ENCODE measurements around the gene DAND5.

Gene DAND5

DNA sequence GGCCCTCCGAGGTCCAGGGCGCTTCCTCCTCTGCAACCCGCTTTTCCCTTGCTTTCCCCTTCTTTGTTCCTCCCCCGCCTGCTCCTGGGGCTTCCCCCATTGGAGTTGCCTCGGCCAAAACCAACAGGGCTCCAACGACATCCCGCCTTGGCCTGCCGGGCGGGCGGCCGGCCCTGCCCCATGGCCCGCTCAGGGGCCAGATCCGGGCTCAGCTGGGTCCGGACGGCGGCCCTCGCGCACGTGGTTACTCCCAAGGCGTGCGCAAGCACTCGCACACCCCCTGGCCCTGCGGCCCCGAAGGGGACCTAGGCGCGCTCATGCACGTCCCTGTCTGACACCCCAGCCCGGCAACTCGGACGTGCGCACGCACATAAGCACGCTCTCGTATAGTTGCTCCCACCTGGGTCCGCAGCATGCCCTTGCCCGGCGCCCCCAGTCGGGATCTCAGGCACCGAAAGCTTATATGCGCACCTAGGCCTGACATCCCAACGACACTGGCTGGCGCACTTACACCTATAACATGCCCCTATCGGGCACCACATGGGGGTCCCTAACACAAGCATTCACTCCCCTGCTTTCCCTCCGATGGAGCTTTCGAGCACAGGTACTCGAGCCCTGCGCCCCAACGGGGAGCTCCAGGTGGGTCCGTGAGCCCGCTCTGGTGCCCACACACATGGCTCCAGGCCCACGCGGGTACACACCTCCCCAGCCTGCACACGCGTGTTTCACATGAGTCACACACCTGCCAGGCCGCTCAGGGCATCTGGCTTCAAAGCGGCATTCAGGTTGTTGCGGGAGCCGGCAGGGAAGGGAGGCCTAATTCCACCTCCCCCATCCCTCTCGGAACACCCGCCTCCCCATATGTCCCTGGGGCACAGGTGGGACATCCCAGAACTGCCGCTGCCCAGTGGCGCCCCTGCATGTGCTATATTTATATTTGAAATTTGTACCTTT lies 40.9 kb downstream of the DAND5 start:
- no peak for DNase-seq (ENCODE audit: low spot score)

DNA sequence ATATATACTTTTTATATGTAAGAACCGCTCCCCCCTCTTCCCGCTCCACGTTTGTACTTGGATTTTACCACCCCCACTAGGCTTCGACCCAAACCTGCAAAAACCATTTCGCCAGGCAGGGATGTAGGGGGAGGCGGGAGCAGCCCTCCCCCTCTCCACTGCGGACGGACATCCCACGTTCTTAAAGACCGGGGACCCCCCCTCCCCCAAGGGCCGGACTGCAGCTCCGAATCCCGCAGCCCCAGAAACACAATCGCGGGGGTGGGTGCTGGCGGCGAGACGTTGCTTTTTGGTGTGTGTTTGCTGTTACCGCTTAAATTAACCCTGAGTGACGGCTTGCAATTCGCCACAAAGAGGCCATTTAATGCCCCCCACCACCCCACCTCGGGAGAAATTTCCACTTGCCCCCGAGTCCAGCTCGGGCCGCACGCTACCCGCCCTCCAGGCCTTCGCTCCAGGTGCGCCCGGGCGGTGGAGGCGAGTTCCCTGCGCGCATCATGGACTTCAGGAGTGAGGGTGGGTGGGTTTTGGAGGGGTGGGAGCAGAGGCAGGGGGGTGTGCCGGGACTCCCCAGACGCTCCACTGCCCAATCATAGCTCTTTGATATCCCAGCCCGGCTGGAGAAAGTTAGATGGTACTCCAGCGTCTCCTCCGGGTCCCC lies 41.7 kb downstream of the DAND5 start:
- no peak for DNase-seq (ENCODE audit: low spot score)

DNA sequence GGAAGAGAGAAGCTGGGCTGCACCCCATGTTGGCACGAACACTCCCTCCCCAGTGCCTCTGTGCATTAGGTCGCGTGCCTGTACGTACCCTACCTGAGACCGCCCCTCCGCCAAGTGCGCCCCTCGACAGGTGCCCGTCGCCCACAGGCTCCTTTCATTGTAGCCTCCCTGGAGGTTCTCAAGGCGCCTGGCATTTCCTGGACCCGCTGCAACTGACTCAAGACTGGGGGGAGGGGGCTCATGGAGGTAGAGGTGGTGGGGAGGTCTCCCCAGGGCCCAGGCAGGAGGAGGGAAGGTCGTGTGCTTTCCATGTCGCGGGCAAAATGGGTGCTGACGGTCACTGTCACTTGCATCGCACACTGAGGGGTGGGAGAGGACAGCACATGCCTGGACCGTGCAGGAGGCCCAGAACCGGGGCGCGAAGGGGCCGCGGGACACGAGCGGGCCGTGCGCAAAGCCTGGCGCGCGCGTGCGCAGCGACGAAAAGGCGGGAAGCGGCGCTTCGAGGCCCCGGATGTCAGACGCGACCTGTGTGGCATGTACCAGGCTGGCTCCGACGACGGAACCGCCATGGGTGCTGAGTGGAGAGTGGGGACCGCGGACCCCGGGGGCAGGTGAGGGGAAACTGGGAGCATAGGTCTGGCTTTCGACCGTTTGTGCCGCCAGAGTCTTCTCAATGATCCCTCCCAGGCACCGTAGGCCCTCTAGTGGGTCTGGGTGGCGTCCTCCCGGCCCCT lies 42.4 kb downstream of the DAND5 start:
- no peak for DNase-seq (ENCODE audit: low spot score)

GRCh38 chr19:13012390-13012689 lies 43.0 kb downstream of the DAND5 start:
- DNase-seq (ENCODE audit: low spot score) = no peak

GRCh38 chr19:13012690-13013608 lies 43.6 kb downstream of the DAND5 start:
- DNase-seq (ENCODE audit: low spot score) = peak; percentile 76

DNA sequence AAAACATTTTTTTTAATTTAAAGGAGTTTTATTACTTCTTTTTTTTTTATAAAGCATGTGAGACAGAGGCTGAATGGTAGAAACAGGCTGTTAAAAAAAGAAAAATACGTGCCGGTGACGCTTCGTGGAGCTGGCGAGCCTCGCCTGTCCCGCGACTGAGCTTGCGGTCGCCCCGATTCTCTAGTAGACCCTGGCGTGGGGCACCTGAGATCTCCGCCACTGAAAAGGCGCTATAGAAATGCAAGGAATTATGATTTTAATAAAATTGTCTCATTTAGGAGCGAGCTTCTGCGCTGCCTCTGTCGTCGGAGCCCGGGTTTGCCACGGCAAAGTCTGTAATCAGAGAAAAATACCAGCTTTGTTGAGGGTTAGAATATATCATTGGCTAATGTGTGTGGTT lies 44.3 kb downstream of the DAND5 start:
- no peak for DNase-seq (ENCODE audit: low spot score)

DNA sequence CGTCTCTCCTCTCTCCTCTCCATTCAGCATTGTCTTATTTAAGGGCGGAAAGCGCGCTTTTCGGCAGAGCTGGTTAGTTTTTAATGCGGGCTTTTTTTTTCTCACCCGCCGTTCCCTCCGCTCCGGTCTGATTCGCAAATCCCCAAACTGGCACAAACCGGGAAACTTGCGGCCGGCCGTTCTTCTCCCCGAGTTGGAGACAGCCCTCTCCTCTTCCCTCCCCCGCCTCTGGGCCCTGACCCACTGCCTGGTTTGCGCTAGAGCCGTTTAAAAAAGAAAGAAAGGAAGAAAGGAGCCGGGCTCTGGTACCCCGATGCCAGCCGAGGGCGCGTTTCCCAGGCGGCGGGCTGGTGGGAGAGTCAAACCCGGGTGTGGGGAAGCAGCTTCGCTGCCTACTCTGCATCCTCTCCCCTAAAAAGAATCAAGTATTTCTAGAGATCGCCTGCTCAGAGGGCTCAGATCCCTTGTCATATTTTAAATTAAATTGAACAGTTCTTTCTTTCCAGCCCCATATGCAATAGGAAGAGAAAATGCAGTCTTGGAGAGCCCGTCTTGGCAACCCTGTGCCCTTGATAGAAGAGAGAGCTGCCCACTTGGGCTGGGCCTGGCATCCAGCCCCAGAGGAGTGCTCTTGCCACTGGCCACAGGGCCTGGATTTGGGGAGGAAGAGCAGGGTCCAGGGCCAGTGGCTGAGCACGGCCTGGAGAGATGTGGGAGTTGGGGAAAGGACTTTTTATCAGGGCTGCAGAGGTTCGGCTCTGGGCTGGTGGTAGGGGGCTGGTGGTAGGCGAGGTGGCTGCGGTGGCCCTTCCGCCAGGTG lies 44.9 kb downstream of the DAND5 start:
- DNase-seq (ENCODE audit: low spot score) = no peak

GRCh38 chr19:13014921-13015280 lies 45.5 kb downstream of the DAND5 start:
- DNase-seq (ENCODE audit: low spot score) = no peak

GRCh38 chr19:13015361-13016223 lies 46.2 kb downstream of the DAND5 start:
- no peak for DNase-seq (ENCODE audit: low spot score)

- no peak for DNase-seq (ENCODE audit: low spot score)
Observed at GRCh38 chr19:13016245-13016627, 46.9 kb downstream of the DAND5 start.

DNA sequence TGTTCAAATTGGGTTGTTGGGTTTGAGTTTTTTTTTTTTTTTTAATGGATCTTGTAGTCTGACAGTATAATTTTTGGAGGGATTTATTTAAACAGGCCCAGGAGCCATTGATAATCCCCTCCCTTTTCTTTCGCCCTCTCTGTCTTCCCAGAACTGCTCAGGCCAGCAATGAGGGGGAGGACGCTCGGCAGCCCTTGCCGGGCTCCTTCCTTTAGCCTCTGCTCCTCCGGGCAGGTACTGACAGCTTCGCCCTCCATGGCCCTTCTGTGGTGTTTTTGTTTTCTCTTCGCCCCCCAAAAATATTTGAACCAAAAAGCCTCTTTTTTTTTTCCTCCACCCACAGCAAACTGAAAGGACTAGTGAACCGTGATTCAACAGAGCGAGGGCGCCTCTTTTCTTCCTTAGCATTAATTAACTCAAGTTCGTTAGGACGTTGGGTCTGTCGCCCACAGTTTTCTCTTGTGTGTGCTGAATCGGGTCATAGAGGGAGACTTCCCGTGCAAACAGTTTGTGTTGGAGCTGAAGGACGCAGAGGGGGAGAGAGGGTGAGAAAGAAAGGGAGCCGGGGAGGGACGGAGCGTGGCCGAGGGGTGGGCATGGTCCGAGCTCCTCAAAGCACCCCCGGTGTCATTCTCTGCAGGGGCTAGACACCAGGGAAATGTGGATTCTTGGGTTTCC lies 47.4 kb downstream of the DAND5 start:
- DNase-seq (ENCODE audit: low spot score) = no peak

DNA sequence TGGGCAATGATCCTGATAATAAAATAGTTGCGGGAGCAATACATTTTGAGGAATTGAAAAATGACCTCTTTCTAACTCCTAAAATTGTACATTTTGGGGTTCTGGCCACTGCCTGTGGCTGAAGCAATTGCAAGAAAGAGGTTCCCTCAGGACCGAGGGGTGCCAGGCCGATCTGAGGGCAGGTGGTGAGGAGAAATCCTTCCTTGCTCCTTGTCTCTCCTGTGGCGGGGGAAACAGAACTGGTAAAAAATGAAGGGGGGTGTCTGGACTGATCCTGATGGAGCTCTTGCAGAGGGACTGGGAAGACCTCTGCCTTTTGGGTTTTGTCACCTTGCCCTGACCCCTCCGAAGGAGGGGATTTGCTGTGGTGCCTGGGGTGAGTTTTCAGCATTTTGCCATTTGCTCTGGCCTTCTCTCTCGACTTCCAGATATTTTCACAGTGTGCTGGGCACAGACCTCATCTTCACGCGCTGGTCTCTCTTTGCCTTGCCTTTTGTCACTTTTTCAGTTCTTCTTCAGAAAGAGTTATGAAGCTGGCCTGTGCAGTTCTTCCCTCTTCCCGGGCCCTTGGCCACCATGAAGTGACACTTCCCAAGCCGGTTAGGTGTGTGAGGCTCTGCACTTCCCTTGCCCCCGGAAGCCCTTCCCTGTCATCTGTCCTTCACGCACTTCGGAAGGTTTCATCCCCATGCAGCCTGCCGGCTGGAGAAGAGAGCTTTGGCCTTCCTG lies 48.1 kb downstream of the DAND5 start:
- no peak for DNase-seq (ENCODE audit: low spot score)

DNA sequence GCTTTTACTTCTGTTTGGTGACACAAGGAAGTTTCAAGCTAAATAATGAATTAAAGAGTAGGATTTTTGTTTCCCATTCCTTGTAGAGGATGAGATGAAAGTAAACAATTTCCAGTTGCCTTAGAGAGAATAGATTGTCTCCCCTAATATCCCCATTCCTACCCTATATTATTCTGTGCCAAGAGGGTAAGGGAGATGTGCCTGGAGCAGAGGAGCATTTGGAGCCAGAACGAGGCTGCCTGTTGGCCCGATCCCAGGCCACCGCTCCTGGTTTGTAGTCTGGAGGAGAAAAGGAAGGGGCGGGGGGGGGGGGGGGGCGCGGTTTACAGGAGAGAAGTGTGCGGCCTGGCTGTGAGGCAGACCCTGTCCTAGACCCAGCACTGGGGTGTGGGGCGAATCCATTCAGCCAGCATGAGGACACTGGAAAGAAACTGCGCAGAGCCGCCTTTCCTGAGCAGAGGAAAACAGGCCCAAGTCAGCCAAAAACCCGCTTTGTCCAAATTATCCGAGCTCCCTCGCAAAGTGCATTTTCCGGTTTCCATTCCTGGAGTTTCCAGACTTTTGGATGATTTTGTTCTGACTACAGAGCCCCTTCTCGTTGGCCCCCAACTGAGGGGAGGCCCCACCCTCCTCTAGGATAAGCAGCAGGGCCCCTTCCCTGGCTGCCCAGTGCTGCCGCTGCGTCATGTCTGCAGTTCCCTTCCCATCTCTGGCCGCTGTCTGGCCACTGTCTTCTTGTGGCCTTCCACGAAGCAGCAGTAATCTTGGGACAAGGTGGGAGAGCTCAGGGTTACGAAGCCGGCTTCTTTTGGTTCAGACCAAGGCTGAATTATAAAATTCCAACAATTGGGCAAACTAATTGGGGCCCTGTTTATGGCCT lies 48.9 kb downstream of the DAND5 start:
- peak; percentile 72 for DNase-seq (ENCODE audit: low spot score)

DNA sequence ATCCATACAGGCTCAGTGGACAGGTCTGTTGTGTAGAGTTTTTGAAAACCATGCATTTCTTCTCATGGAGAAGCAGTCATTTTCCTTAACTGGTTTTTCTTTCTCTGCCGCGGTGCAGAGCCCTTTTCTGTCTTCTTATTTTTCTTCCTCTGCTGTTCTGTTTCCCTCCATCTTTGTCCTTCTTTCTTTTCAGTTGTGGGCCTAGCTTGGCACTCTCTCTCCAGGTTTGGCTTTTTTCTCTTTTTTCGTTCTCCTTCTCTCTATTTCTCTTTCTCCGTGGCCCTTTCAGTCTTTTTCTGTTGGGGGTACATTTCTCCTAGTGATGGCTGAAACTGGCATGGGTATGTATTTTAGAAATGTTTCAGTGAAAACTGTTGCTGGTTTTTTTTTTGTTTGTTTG lies 50.0 kb downstream of the DAND5 start:
- DNase-seq (ENCODE audit: low spot score) = no peak

- no peak for DNase-seq (ENCODE audit: low spot score)
Observed at GRCh38 chr19:13020002-13020414, 50.6 kb downstream of the DAND5 start.

GRCh38 chr19:13022111-13022858 lies 52.9 kb downstream of the DAND5 start:
- no peak for DNase-seq (ENCODE audit: low spot score)
